ENCODE measurements around the gene FOXRED1. TPM values are rescaled to one million over a fixed set of nuclear protein-coding genes. Genes with fewer than 3 reads are reported as not detected.

FOXRED1 gene
- total RNA-seq, 6 donors from 2014 or later = 10.9 to 20.7 (median 17.8) TPM

GRCh38 chr11:126284829-126285228 lies 15.9 kb downstream of the FOXRED1 start:
- TF ChIP-seq CTCF (IDR thresholded peaks at IDR 0.05) (no peak), POLR2A (IDR thresholded peaks at IDR 0.05) (no peak), EP300 (IDR thresholded peaks at IDR 0.05) (no peak)
- WGBS, 2 donors = 56 to 59% methylated on average over 6 of the region's 6 CpGs
- H3K27me3 ChIP-seq = no peaks in the 10 kb centered on the region
- peak in 1 of 2 donors; percentile 76 for DNase-seq
- ATAC-seq (ENCODE audit: low FRiP score in 2 of 2) = no peak
- peaks cover 26 to 48% (median 37%) of the 10 kb centered on the region in 4 donors for H3K4me1 ChIP-seq
- peaks cover 0 to 8% (median 5%) of the 10 kb centered on the region in 4 donors for H3K36me3 ChIP-seq
- H3K27ac ChIP-seq = no peak overlapping the region
- H3K4me3 ChIP-seq = no peak overlapping the region
- no peaks in the 10 kb centered on the region for H3K9me3 ChIP-seq

GRCh38 chr11:126288237-126288636 lies 19.3 kb downstream of the FOXRED1 start:
- no peaks in the 10 kb centered on the region for H3K27me3 ChIP-seq
- H3K9me3 ChIP-seq = no peaks in the 10 kb centered on the region
- ATAC-seq (ENCODE audit: low FRiP score in 2 of 2) (no peak), DNase-seq (no peak)
- no peak overlapping the region for H3K27ac ChIP-seq
- 88 to 90% methylated on average over 6 of the region's 6 CpGs for WGBS, 2 donors
- no peak overlapping the region for H3K4me3 ChIP-seq
- H3K36me3 ChIP-seq = peaks cover 0 to 41% (median 32%) of the 10 kb centered on the region in 4 donors
- H3K4me1 ChIP-seq = peaks cover 10 to 20% (median 15%) of the 10 kb centered on the region in 4 donors
- no peak for TF ChIP-seq CTCF (IDR thresholded peaks at IDR 0.05)
- TF ChIP-seq POLR2AphosphoS5 (IDR thresholded peaks at IDR 0.05) = no peak
- no peak for TF ChIP-seq POLR2A (IDR thresholded peaks at IDR 0.05)
- no peak for TF ChIP-seq EP300 (IDR thresholded peaks at IDR 0.05)

GRCh38 chr11:126290887-126291286 lies 21.9 kb downstream of the FOXRED1 start:
- no peak for TF ChIP-seq CTCF (IDR thresholded peaks at IDR 0.05)
- DNase-seq (no peak), ATAC-seq (ENCODE audit: low FRiP score in 2 of 2) (peak in 1 of 2 donors; percentile 15)
- peaks cover 0 to 58% (median 43%) of the 10 kb centered on the region in 4 donors for H3K36me3 ChIP-seq
- no peak overlapping the region for H3K27ac ChIP-seq
- H3K9me3 ChIP-seq = no peaks in the 10 kb centered on the region
- 93 to 96% methylated on average over 5 to 12 of the region's 12 CpGs for WGBS, 2 donors
- H3K4me3 ChIP-seq = no peak overlapping the region
- no peaks in the 10 kb centered on the region for H3K27me3 ChIP-seq
- no peaks in the 10 kb centered on the region for H3K4me1 ChIP-seq

- TF ChIP-seq CTCF (IDR thresholded peaks at IDR 0.05) = no peak
- no peak for TF ChIP-seq POLR2A (IDR thresholded peaks at IDR 0.05)
- no peak for TF ChIP-seq POLR2AphosphoS5 (IDR thresholded peaks at IDR 0.05)
- no peak for TF ChIP-seq EP300 (IDR thresholded peaks at IDR 0.05)
- H3K27ac ChIP-seq = no peak overlapping the region
- WGBS, 2 donors = 78 to 80% methylated on average over 5 of the region's 5 CpGs
- peaks cover 0 to 71% (median 41%) of the 10 kb centered on the region in 4 donors for H3K36me3 ChIP-seq
- no peak overlapping the region for H3K4me3 ChIP-seq
- H3K4me1 ChIP-seq = no peaks in the 10 kb centered on the region
- ATAC-seq (ENCODE audit: low FRiP score in 2 of 2) (no peak), DNase-seq (no peak)
- H3K9me3 ChIP-seq = no peaks in the 10 kb centered on the region
- H3K27me3 ChIP-seq = no peaks in the 10 kb centered on the region
Measured at GRCh38 chr11:126293726-126294125, 24.8 kb downstream of the FOXRED1 start.

- Histone ChIP-seq H3K9me3 (no peaks in the 10 kb centered on the region), H3K36me3 (peaks cover 0 to 45% (median 23%) of the 10 kb centered on the region in 4 donors), H3K27ac (no peak overlapping the region), H3K4me1 (no peaks in the 10 kb centered on the region), H3K27me3 (no peaks in the 10 kb centered on the region), H3K4me3 (no peak overlapping the region)
- TF ChIP-seq POLR2A (IDR thresholded peaks at IDR 0.05) = no peak
- no peak for TF ChIP-seq POLR2AphosphoS5 (IDR thresholded peaks at IDR 0.05)
- no peak for TF ChIP-seq EP300 (IDR thresholded peaks at IDR 0.05)
- no peak for TF ChIP-seq CTCF (IDR thresholded peaks at IDR 0.05)
- WGBS, 2 donors = 61 to 81% methylated on average over 2 of the region's 2 CpGs
- ATAC-seq (ENCODE audit: low FRiP score in 2 of 2) (no peak), DNase-seq (no peak)
Measured at GRCh38 chr11:126297004-126297403, 28.1 kb downstream of the FOXRED1 start.

All from upper lobe of left lung (tissue), 6 donors.